GM19467 (cell line): Measurements from ENCODE around the gene NAV1.
"Not testable (repeated sequence)": the region's sequence is repeated elsewhere in the genome, so short reads cannot be mapped to it uniquely, and the experiment has no call there.

Source experiments
- ATAC-seq: cut with Tn5 transposase; IDR thresholded peaks from one replicate; pipeline ENCODE4 v1.9.1; 2021; ENCODE audit warnings: mild to moderate bottlenecking, moderate library complexity; ENCODE audit not compliant: unreplicated experiment

NAV1 gene

GRCh38 chr1:201517631-201518030 lies 21.3 kb upstream of the NAV1 start:
- ATAC-seq = no peak

GRCh38 chr1:201518071-201518470 lies 20.9 kb upstream of the NAV1 start:
- ATAC-seq = no peak

- not testable (repeated sequence) for ATAC-seq
Measured at GRCh38 chr1:201520046-201520575, 18.8 kb upstream of the NAV1 start.

GRCh38 chr1:201525193-201525778 lies 13.6 kb upstream of the NAV1 start:
- ATAC-seq = no peak

- ATAC-seq = no peak
Measured at GRCh38 chr1:201527879-201528278, 11.0 kb upstream of the NAV1 start.

GRCh38 chr1:201528631-201529252 lies 10.2 kb upstream of the NAV1 start:
- no peak for ATAC-seq

GRCh38 chr1:201530741-201531531 lies 8.0 kb upstream of the NAV1 start:
- no peak for ATAC-seq

- no peak for ATAC-seq
Measured at GRCh38 chr1:201531551-201532425, 7.1 kb upstream of the NAV1 start.

GRCh38 chr1:201533836-201534235 lies 5.1 kb upstream of the NAV1 start:
- no peak for ATAC-seq

- ATAC-seq = no peak
Measured at GRCh38 chr1:201535046-201535918, 3.6 kb upstream of the NAV1 start.

- ATAC-seq = no peak
Measured at GRCh38 chr1:201535919-201536245, 3.0 kb upstream of the NAV1 start.

GRCh38 chr1:201536558-201536957 lies 2.4 kb upstream of the NAV1 start:
- no peak for ATAC-seq

GRCh38 chr1:201537028-201537427 lies 1.9 kb upstream of the NAV1 start:
- ATAC-seq = no peak

GRCh38 chr1:201537467-201537866 lies 1.5 kb upstream of the NAV1 start:
- no peak for ATAC-seq

GRCh38 chr1:201537891-201538611 lies 876 bp upstream of the NAV1 start:
- no peak for ATAC-seq

GRCh38 chr1:201539561-201540431 lies 869 bp downstream of the NAV1 start:
- ATAC-seq = no peak

- ATAC-seq = no peak
Measured at GRCh38 chr1:201540846-201541735, 2.2 kb downstream of the NAV1 start.
